ENCODE measurements around the gene RIPOR3.

- TF ChIP-seq SUZ12 (IDR thresholded peaks at IDR 0.05) (no peak), FOXM1 (IDR thresholded peaks at IDR 0.05; ENCODE audit: borderline replicate concordance) (no peak), ELF4 (IDR thresholded peaks at IDR 0.05) (no peak), FOXK2 (IDR thresholded peaks at IDR 0.05) (no peak), CTBP1 (IDR thresholded peaks at IDR 0.05; ENCODE audit: borderline replicate concordance) (no peak), HDGF (IDR thresholded peaks at IDR 0.05; ENCODE audit: borderline replicate concordance) (no peak), SP1 (IDR thresholded peaks at IDR 0.05) (no peak), PKNOX1 (IDR thresholded peaks at IDR 0.05) (no peak), LEF1 (IDR thresholded peaks at IDR 0.05; ENCODE audit: borderline replicate concordance) (no peak), L3MBTL2 (conservative IDR thresholded peaks at IDR 0.05) (no peak), FOXA1 (IDR thresholded peaks at IDR 0.05) (no peak), BHLHE40 (IDR thresholded peaks at IDR 0.05; ENCODE audit: borderline replicate concordance) (no peak), ARNT (IDR thresholded peaks at IDR 0.05) (no peak), NFRKB (IDR thresholded peaks at IDR 0.05) (no peak)
These were observed 72.8 kb downstream of the RIPOR3 start for GRCh38 chr20:50618537-50618936.

Measured in HEK293T (cell line).